Esophagus (tissue), 2 donors: ENCODE data around the gene KLRK1. TPM values are rescaled to one million over a fixed set of nuclear protein-coding genes. Genes with fewer than 3 reads are reported as not detected.
A peak's percentile ranks its signal among the peaks of the same experiment; 100 is the strongest.

Source experiments
- H3K27ac ChIP-seq, 2 donors: one replicate each; pipeline ENCODE4 v1.5.1; 2013; ENCODE audit warnings: low read depth in 2 of 2, mild to moderate bottlenecking in 2 of 2, inconsistent platforms in 1 of 2, low read length in 1 of 2, moderate library complexity in 1 of 2
- H3K27me3 ChIP-seq, 2 donors: one replicate each; pipeline ENCODE4 v1.6.1; 2013; ENCODE audit warnings: low read length in 2 of 2, control low read depth in 1 of 2, mild to moderate bottlenecking in 1 of 2; ENCODE audit not compliant: insufficient read depth in 2 of 2, control insufficient read depth in 1 of 2
- H3K36me3 ChIP-seq, 2 donors: one replicate each; pipeline ENCODE4 v1.6.1; 2013; ENCODE audit warnings: low read length in 1 of 2; ENCODE audit not compliant: control insufficient read depth in 2 of 2, insufficient read depth in 2 of 2
- H3K4me1 ChIP-seq, 2 donors: one replicate each; pipeline ENCODE4 v1.6.1; 2013; ENCODE audit warnings: low read length in 1 of 2; ENCODE audit not compliant: control insufficient read depth in 2 of 2, insufficient read depth in 2 of 2
- H3K4me3 ChIP-seq, 2 donors: one replicate each; pipeline ENCODE4 v1.5.1; 2013; ENCODE audit warnings: low read length in 2 of 2, mild to moderate bottlenecking in 2 of 2, low read depth in 1 of 2, moderate library complexity in 1 of 2
- H3K9me3 ChIP-seq, 2 donors: one replicate each; pipeline ENCODE4 v1.6.1; 2013; ENCODE audit warnings: mild to moderate bottlenecking in 2 of 2, low read depth in 1 of 2, low read length in 1 of 2, moderate library complexity in 1 of 2; ENCODE audit not compliant: control insufficient read depth in 2 of 2, insufficient read depth in 1 of 2
- WGBS, 2 donors: extraction: QIAGEN DNeasy Blood & Tissue Kit; methylation state at CpG; one replicate each; pipeline ENCODE4 v1.1.7; 2013; 5-methylcytosine and 5-hydroxymethylcytosine counted together
- polyA plus RNA-seq, 2 donors: library from polyadenylated mRNA; stranded (reverse); fragments of 200-250 nt; gene quantifications; one replicate each; pipeline ENCODE4 v1.2.3, GENCODE V29; 2013
- donor health status: healthy with polysubstance abuse.
- donor health status: Bipolar disorder and iron deficiency.

Gene KLRK1
- polyA plus RNA-seq, 2 donors: 2.7 to 3.8 TPM

DNA sequence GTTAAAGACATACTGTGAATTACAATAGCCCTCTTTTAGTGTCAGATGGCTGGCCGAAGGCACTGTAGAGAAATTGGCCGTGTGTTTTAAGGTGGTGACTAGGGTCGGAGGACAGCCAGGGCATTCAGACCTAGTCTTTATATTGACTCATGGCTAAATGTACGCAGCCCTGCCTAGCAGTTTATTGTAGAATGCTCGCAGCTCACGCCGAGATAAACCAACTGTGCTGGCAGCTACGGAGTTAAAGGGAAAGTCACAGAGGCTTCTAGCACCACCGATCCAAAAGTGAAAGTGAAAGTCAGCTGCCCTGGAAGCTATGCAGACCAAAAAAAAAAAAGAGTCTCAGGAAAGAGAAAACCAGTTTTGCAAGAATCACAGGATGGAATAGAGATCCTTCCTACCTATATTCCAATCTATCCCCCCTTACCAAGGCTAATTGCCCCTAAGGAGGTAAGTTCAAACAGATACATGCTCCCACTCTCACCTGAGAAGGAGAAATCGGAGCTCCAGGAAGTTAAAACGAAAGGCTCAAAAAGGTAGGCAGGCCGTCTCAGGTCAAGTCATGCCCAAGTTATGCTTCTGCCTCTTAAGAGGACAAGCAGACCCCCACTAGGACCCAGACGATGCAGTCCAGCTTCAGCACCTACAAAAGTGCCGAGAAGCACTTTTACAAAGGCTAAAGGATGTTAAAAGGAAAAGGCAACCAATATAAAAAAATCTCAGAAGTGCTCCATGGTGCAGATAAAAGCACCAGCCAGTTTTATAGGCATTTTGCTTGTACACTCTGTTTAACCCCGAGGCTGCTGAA is 24.8 kb downstream of the KLRK1 start:
- peaks cover 0 to 5% of the 10 kb centered on the region in 2 donors for H3K4me1 ChIP-seq

DNA sequence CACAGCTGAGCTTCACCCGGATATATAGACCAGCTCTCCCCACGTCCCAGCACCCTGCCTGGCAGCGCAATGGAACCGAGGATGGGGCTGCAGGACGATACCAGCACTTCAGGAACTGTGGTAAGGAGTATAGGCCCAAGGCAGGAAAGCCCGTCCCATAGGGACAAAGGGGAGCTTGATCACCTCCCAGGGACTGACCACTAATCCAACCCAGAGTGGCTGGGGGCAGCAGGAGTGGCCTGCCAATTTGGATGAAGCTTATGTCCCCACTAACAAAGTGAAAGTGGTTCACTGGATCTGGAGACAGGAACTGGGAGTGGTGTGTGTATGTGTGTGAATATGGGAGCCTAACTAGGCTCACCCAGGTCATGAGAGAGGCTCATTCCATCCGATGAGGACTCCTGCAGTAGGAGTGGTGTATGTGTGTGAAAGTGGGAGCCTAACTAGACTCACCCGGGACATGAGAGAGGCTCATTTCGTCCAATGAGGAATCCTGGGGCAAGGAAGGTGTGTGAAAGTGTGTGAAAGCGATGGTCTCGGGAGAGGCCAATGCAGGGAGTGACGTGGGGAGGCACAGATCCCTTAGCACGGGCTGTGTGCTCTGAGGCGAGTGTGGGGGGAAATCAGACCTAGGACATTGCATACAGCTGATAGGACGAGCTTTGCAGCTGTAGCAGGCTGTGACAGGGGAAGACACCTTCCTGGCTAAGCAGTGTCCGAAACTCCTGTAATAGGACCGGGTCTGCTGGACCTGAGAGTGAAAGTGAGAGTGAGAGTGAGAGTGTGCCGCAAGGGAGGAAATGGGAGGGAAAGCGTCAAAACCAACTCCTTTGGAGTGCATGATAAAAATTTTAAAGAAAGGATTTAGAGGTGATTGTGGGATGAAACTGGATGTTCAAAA is 25.7 kb downstream of the KLRK1 start:
- H3K36me3 ChIP-seq: no peaks in the 10 kb centered on the region
- peak overlapping the region; percentile 51 to 68 for H3K4me3 ChIP-seq
- no peaks in the 10 kb centered on the region for H3K27me3 ChIP-seq
- 13 to 14% methylated on average over 19 of the region's 19 CpGs for WGBS, 2 donors
- H3K4me1 ChIP-seq: peaks cover 0 to 5% of the 10 kb centered on the region in 2 donors
- peak overlapping the region; percentile 96 for H3K27ac ChIP-seq
- no peaks in the 10 kb centered on the region for H3K9me3 ChIP-seq

More for the DNA sequence above, 24.8 kb downstream of the KLRK1 start:
- Histone ChIP-seq H3K27me3 (no peaks in the 10 kb centered on the region), H3K9me3 (no peaks in the 10 kb centered on the region), H3K27ac (peak overlapping the region; percentile 96), H3K4me3 (peak overlapping the region; percentile 51 to 68), H3K36me3 (no peaks in the 10 kb centered on the region)
- 1% methylated on average over 15 of the region's 15 CpGs for WGBS, 2 donors

DNA sequence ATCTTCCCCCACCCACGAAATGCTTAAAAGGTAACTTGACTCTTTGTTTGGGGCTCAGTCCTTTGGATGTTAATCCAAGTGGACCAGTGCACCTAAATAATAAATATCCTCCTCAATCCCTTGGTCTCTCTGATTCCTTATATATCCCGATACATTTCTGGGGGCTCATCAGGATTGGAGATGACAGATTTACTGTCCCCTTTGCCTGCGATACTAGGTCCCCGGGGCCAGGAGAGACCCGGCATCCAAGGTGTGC is 26.3 kb downstream of the KLRK1 start:
- Histone ChIP-seq H3K4me1 (peaks cover 0 to 5% of the 10 kb centered on the region in 2 donors), H3K27ac (peak overlapping the region; percentile 96), H3K27me3 (no peaks in the 10 kb centered on the region), H3K4me3 (peak overlapping the region; percentile 51 to 68), H3K9me3 (no peaks in the 10 kb centered on the region), H3K36me3 (no peaks in the 10 kb centered on the region)
- WGBS, 2 donors: 44 to 52% methylated on average over 5 of the region's 5 CpGs

DNA sequence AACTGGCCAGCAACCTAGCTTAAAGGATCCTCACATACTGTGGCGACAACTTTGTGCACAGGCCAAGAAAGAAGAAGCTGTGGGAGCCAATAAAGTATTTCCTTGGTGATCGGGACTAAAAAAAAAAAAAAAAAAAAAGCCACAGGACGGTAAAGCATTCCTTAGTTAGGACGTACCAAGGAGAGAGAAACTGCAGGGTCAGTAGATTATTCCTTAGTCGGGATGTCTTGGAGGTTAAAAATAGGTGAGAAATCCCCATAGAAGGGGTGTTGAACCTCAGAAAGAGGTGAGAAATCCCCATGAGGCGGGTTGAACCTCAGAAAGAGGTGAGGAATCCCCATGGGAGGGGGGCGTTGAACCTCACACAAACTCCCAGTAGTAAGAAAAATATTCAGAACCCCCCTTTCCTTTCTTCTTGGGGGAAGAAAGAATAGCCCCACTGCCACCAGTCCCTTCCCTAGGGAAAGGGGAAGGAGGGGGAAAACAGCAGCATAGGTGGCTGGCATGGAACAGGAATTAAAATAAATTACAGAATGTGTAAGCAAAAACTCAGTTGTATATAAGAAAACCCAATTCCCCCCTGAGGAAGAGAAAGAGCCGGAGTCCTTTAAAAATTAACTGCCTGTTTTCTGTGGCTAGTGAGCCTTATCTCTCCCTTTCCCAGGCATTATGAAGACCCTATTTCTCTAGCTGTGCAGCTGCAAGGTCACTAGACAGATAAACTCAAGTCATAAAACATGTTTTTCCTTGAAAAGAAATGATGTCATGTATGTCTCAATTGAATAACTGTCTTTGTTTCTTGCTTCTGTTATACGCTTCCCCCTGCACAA is 26.8 kb downstream of the KLRK1 start:
- H3K4me3 ChIP-seq: peak overlapping the region in 1 of 2 donors; percentile 68
- no peaks in the 10 kb centered on the region for H3K9me3 ChIP-seq
- 36 to 39% methylated on average over 9 of the region's 9 CpGs for WGBS, 2 donors
- H3K27me3 ChIP-seq: no peaks in the 10 kb centered on the region
- H3K36me3 ChIP-seq: no peaks in the 10 kb centered on the region
- H3K4me1 ChIP-seq: peaks cover 0 to 5% of the 10 kb centered on the region in 2 donors
- peak overlapping the region; percentile 96 for H3K27ac ChIP-seq

DNA sequence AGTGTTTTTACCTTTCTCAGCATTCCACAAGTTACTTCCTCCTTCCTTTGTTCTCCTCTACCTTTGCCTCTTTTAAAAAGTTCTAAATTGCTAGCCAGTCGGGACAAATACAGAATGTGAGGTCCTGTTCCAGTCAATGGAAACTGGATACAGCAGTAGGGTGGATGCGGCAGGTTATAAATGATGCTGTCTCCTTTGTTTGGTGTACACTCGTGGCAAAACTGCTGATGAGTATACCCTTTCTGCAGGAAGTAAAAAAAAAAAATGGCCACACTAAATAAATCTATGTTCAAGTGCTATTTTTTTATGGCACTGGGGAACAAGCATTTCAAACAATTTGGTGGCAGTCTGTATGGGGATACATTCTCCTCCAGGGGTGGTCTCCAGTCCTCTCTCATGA is 27.5 kb downstream of the KLRK1 start:
- H3K36me3 ChIP-seq: no peaks in the 10 kb centered on the region
- peak overlapping the region in 1 of 2 donors; percentile 16 for H3K4me3 ChIP-seq
- H3K27me3 ChIP-seq: no peaks in the 10 kb centered on the region
- H3K9me3 ChIP-seq: no peaks in the 10 kb centered on the region
- H3K4me1 ChIP-seq: peaks cover 0 to 5% of the 10 kb centered on the region in 2 donors
- 37 to 39% methylated on average over 3 of the region's 3 CpGs for WGBS, 2 donors
- H3K27ac ChIP-seq: peak overlapping the region; percentile 89 to 96

DNA sequence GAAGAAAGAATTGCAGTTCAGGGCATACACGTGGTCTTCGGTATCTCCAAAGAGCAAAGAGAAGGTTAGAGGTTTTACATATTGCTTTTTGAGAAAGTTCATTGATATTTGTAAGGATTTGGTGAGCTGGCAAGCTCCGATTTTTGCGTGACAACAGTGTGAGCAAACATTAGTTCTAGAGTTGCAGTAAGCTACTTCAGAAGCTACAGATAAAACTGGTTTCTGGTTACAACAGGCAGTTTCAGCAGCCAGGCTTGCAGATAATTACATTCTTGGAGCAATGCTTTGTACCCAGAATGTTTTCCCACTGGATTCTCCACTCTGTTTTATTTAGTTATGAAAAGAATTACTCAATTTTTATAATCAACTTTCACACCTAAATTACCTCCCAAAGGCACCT is 28.2 kb downstream of the KLRK1 start:
- H3K4me3 ChIP-seq: no peak overlapping the region
- peak overlapping the region; percentile 49 to 75 for H3K27ac ChIP-seq
- no peaks in the 10 kb centered on the region for H3K9me3 ChIP-seq
- no peaks in the 10 kb centered on the region for H3K36me3 ChIP-seq
- H3K4me1 ChIP-seq: peaks cover 0 to 5% of the 10 kb centered on the region in 2 donors
- 46 to 49% methylated on average over 4 of the region's 4 CpGs for WGBS, 2 donors
- H3K27me3 ChIP-seq: no peaks in the 10 kb centered on the region

DNA sequence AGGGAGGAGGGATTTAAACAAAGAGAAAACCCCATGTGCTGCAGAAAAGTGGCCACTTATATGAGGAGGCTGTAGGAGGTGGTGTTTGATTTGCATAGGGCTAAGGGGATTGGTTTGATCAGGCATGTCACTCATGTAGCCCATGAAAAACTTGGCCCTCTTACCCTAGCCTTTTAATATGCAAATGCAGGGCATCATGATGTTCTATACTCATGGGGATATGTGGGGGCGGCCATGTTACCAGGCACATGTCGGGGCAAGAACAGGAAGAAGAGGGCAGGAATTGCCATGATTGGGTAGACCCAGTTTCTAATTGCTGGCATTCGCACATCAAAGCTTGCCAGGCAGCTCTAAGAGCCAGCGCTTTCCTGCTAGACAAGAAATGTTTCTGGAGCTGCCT is 28.8 kb downstream of the KLRK1 start:
- 48 to 65% methylated on average over 4 of the region's 4 CpGs for WGBS, 2 donors
- Histone ChIP-seq H3K27me3 (no peaks in the 10 kb centered on the region), H3K27ac (peak overlapping the region; percentile 49 to 75), H3K9me3 (no peaks in the 10 kb centered on the region), H3K4me1 (peaks cover 0 to 5% of the 10 kb centered on the region in 2 donors), H3K36me3 (no peaks in the 10 kb centered on the region), H3K4me3 (no peak overlapping the region)

DNA sequence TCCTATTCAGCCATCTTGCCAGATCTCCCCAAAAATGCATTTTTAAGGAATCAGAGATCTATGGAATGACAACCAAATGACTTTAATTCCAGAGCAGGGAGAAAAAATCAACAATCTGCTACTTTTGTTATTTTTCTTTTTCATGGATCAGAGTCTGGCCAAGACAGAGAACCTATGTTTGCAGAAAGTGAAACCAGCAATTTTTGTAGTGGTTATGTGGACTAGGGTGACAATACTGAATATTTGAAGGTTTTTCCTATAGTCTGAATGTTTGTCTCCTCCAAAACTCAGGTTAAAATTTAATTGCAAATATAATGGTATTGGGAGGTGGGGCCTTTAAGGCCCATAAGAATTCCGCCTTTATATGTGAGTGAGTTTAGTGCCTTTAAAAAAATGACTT is 30.9 kb downstream of the KLRK1 start:
- no peaks in the 10 kb centered on the region for H3K27me3 ChIP-seq
- 77 to 96% methylated on average over 1 of the region's 1 CpG for WGBS, 2 donors
- H3K4me3 ChIP-seq: no peak overlapping the region
- peaks cover 0 to 2% of the 10 kb centered on the region in 2 donors for H3K4me1 ChIP-seq
- H3K36me3 ChIP-seq: no peaks in the 10 kb centered on the region
- H3K27ac ChIP-seq: no peak overlapping the region
- H3K9me3 ChIP-seq: no peaks in the 10 kb centered on the region

DNA sequence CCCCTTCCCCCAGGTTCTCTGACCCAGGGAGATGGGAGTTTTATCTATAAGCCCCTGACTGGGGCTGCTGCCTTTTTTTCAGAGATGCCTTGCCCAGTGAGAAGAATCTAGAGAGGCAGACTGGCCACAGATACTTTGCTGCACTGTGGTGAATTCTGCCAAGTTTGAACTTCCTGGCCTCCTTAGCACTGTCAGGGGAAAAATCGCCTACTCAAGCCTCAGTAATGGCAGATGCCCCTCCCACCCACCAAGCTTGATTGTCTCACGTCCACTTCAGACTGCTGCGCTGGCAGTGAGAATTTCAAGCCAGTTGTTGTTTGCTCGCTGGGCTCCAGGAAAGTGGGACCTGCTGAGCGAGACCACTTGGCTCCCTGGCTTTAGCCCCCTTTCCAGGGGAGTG is 31.7 kb downstream of the KLRK1 start:
- WGBS, 2 donors: 77% methylated on average over 5 of the region's 5 CpGs
- H3K4me1 ChIP-seq: no peaks in the 10 kb centered on the region
- no peak overlapping the region for H3K27ac ChIP-seq

More for the DNA sequence above, 31.7 kb downstream of the KLRK1 start:
- Histone ChIP-seq H3K36me3 (no peaks in the 10 kb centered on the region), H3K4me3 (no peak overlapping the region), H3K27me3 (no peaks in the 10 kb centered on the region), H3K9me3 (no peaks in the 10 kb centered on the region)
